ENCODE results near the gene RPL18A. TPM values are rescaled to one million over a fixed set of nuclear protein-coding genes. Genes with fewer than 3 reads are reported as not detected.

The RPL18A gene
- polyA plus RNA-seq, 4 donors = 867 to 1,395 (median 1,135) TPM

GRCh38 chr19:17841371-17841809 is 18.3 kb upstream of the RPL18A start:
- no peak for DNase-seq (ENCODE audit: low read depth in 4 of 4, low spot score in 2 of 4)

DNA sequence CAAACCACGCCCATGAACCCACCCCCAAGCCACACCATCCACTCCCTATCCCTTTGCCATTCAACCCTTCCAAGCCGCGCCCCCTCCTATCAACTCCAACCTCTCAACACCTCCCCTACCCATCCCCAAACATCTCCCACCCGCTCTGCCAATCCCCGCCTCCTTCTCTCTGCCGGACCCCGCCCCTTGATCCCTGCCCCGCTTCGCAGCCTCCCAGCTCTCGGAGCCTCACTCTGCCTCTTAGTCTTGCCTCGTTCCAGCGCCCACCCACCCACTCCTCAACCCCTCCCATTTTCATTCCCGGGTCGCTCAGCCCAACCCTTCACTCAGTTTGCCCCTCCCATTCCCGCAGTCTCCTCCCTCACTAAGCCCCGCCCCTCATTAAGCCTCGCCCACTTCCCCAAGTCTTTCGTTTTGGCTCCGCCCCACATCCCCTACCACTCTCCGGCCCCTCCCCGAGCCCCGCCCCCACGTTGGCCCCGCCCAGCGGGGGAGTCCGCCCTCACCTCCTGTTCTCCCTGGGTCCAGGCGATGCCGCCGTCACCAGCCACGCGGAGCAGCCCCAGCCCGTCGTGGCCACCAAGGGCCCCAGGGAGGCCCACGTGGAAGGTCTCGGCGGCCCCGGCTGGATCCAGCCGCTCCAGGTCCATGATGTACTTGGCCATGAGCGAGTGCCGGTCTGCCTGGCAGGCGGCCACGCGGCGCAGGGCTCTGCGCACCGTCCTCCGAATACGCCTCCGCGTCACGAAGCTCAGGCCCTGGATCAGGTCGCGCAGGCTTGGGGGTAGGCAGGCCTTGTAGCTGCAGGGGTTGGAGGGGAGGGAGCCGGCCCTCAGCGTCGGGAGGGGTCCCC is 17.7 kb upstream of the RPL18A start:
- DNase-seq (ENCODE audit: low read depth in 4 of 4, low spot score in 2 of 4) = peak in 2 of 4 donors; percentile 50 to 79

DNA sequence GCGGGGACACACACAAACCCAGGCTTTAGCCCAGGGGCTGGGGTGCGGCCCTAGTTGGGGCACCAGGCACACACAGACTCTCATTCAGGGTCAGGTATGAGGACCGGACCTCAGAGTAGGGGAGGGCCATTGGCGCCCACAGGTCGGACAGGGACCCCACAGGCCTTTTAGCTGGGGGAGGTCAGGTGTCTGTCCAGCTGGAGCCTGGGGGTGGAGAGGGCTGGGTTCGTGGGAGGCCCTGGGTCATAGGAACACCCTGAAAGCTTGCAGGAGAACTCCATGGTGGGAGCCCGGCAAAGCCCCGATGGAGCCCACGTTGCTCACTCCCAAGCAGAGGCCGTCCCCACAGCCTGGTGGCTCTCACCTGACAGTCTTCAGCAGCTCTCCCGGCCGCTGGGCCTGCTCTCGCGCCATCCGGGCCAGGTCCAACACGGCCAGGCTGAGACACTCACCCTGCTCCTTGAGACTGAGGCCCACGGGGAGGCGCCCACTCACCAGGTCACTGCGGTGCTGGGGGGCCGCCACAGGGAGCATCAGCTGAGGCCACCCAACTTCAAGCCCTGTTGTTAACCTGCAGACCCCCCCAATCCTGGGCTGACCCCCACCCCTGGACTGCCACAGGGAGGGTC is 16.9 kb upstream of the RPL18A start:
- no peak for DNase-seq (ENCODE audit: low read depth in 4 of 4, low spot score in 2 of 4)

- no peak for DNase-seq (ENCODE audit: low read depth in 4 of 4, low spot score in 2 of 4)
Observed at GRCh38 chr19:17843292-17843827, 16.4 kb upstream of the RPL18A start.

DNA sequence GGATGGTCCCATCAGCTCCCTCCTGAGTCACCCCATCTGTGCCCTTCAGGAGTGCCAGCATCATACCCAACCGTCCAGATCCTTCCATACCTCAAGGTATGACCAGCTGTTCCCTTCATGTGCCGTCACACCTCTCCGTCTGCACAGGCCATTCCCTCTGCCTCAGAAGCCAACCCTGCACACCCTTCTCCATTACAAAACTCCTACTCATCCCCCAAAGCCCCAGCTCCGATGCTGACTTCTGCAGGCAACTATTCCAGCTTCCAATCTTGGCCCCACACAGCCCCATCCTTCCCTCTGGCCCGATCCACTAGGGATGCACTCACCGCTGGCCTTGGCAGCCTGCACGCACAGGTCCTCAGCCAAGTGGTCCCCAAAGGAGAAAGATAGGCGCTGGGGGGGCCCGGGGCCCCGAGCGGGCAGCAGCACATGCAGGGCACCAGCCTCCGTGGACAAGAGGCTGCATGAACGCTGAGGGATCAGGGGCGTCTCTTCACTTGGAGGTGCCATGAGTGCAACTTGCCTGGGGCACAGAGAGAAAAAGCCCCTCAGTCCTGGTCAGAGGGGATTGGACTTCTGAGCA is 15.7 kb upstream of the RPL18A start:
- DNase-seq (ENCODE audit: low read depth in 4 of 4, low spot score in 2 of 4) = no peak

GRCh38 chr19:17846146-17846545 is 13.6 kb upstream of the RPL18A start:
- no peak for DNase-seq (ENCODE audit: low read depth in 4 of 4, low spot score in 2 of 4)

GRCh38 chr19:17847538-17848366 is 12.0 kb upstream of the RPL18A start, which contains the start of gene JAK3:
Gene JAK3 (minus strand): TSS chr19:17847982. CDS start chr19:17844417, 3,565 bp downstream.
- DNase-seq (ENCODE audit: low read depth in 4 of 4, low spot score in 2 of 4) = peak in 2 of 4 donors; percentile 50 to 69

DNA sequence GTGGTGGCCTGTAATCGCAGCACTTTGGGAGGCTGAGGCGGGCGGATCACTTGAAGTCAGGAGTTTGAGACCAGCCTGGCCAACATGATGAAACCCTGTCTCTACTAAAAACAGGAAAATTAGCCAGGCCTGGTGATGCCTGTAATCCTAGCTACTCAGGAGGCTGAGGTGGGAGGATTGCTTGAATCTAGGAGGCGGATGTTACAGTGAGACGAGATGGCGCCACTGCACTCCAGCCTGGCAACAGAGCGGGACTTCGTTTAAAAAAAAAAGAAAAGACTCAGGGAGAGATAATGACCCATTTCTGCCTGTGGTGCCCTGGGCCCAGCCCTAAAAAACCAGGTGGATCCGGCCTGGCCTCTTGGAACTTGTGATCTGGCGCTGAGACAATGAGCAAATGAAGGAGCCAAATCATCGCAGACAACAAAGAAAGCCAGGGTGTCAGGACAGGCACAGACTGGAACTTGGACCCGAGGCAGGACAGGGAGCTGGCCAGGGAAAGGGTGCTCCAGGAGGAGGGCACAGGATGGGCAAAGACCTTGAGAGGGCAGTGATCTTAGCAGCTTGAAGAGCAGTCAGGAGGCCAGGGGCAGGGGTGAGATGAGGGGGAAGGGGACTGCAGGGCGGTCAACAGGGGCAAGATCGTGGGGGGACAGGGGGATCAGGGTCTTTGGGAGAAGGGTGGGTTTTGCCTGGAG is 11.0 kb upstream of the RPL18A start:
- DNase-seq (ENCODE audit: low read depth in 4 of 4, low spot score in 2 of 4) = no peak

GRCh38 chr19:17854061-17854460 is 5.6 kb upstream of the RPL18A start:
- DNase-seq (ENCODE audit: low read depth in 4 of 4, low spot score in 2 of 4) = no peak

GRCh38 chr19:17855280-17856152 is 4.2 kb upstream of the RPL18A start:
- peak in 2 of 4 donors; percentile 50 to 60 for DNase-seq (ENCODE audit: low read depth in 4 of 4, low spot score in 2 of 4)

GRCh38 chr19:17860331-17860992 is 752 bp downstream of the RPL18A start:
- DNase-seq (ENCODE audit: low read depth in 4 of 4, low spot score in 2 of 4) = no peak

GRCh38 chr19:17860993-17861360 is 1.3 kb downstream of the RPL18A start:
- no peak for DNase-seq (ENCODE audit: low read depth in 4 of 4, low spot score in 2 of 4)

DNA sequence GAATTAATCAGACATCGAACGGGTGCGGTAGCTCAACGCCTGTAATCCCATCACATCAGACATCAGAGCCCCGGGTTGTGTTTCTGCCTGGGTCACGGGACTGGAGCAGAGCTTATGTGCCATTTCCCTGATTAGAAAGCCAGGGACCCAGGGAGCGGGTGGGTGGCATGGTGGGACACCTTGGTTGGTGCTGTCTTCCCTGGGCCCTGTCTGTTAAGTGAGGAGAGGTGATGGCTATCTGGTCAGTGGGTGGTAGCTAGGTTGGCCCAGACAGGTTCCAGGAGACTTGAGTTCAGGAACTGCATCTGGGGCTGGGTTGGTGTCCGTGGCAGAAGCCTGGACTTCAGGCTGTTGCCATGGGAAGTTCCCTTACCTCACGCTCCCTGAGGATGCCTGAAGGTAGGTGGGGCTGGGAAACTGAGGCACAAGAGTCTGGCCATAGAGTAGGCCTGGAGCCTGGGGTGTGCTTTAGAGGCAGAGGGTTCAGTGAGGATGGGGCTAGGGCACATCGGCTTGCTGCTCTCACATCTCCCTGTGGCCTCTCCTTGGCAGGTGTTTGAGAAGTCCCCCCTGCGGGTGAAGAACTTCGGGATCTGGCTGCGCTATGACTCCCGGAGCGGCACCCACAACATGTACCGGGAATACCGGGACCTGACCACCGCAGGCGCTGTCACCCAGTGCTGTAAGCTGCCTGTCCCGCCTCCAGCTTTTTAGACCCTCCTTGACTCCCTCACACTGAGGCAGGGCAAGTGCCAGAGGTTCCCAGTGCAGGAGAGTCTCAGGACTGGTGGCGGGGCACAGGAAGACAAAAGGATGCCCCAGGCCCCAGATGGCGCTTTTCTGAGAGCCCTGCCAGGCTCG is 2.1 kb downstream of the RPL18A start:
- no peak for DNase-seq (ENCODE audit: low read depth in 4 of 4, low spot score in 2 of 4)

DNA sequence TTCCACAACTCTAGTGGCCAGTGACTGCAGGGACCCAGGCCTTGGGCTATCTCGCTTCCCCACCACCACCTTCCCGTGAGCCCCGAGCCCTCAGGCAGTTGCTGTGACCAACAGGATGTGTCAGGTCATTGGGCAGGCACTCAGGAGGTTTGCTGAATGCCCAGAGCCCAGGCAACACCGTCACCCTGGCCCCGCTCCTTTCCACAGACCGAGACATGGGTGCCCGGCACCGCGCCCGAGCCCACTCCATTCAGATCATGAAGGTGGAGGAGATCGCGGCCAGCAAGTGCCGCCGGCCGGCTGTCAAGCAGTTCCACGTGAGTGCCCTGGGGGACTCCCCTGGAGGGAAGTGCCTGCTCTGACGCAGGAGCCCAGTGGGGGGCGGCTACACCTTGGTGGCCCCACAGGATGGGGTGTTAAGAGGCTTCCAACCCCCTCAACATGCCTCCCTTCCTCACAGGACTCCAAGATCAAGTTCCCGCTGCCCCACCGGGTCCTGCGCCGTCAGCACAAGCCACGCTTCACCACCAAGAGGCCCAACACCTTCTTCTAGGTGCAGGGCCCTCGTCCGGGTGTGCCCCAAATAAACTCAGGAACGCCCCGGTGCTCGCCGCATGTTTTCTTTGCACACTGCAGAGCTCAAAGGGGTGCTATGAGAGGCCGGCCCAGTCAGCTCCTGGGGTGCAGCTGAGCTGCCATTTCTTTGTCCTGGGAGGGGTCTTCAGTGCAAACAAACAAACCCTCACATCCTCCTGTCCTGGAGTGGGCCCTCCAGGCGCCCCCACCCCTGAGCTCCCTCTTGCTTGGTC is 3.2 kb downstream of the RPL18A start:
- DNase-seq (ENCODE audit: low read depth in 4 of 4, low spot score in 2 of 4) = no peak

DNA sequence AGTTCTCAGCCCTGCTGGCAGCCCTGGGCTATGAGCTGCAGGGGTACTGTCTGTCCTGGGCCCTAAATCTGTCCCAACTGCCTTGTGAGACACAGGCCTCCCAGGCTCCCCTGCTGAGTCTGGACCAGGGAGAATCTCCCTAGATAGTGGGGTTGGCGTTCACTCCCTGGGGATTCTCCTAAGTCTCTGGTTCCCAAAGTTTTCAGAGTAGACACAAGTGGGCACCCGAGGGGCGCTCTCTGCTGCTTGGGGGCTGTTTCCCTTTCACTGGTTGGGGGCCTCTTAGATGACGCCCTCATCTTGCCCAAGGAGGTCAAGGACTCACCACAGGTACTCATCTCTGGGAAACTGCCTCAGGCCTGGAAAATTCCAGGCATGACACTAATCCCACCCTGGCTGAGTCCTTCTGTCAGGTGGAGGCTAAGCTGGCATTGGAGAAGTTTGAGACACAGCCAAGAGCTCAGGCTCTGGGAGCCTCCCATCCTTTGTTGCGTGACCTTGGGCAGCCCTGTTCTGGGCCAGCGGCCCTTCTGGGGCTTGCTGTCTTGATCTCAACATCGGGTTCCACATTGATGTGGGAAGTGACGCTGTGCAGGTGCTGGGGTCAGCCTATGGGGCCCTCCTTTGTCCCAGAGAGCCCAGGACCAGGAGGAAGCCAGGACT is 3.9 kb downstream of the RPL18A start:
- DNase-seq (ENCODE audit: low read depth in 4 of 4, low spot score in 2 of 4) = no peak

All from left renal cortex interstitium (tissue), 4 donors.